ENCODE measurements around the gene MRPL39. TPM values are rescaled to one million over a fixed set of nuclear protein-coding genes. Genes with fewer than 3 reads are reported as not detected.

The MRPL39 gene
- total RNA-seq (18.1 and 19.7 TPM in 2 replicates), polyA plus RNA-seq (10.1 TPM in 2 replicates), polyA minus RNA-seq (9.5 and 17.4 TPM in 2 replicates)
- total RNA-seq (2013), result 33.9 TPM

DNA sequence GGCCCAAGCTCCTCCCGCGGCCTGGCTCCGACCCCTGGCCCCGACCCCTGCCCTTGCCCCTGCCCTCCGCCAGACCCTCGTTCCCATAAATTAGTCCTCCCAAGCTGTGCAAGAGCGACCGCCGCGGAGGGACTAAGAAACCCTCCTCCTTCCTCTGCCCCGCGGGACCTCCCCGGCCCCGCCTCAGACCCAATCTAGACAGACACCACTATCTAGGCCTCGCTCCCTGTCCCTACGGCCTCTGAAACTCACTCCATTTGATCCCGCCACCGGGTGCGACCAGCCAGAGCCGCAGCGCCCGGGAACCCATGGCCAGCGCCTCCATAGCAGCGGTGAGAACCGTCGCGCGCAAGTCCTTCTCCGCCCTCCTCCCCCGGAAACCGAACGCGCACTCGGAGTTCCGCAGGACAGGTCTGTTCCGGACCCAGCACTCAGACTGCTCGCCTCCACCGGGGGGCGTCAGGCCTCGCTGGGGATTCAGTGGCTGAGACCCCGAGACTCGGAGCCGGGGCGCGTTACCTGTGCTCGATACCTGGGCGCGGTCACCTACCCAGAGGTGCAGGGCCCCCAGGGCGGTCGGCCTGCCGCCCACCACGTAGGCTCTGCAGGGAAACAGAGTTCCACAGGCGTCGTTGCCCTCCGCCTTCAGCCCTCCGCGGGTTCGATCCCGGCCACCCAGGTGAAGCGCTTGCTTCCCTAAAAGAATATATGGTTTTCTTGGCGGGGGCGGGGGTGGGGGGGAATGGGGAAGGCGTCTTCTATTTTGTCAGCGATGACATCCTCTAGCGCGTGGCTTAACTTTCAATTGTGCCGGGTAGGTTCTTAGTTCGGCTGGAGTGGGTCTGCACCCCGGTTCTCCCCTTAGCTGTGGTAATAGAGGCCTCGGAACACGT, at the start of gene MRPL39:
TSS of gene MRPL39 (minus strand) at position 331 of the 893 bp plus-strand sequence. CDS start at position 325, 6 bp downstream.
- under 1% methylated on average over 63 of the region's 71 CpGs for WGBS (ENCODE audit: insufficient coverage)
- Mint-ChIP-seq H3K4me1 (peaks cover 38% of the 10 kb centered on the region), H3K27me3 (no peaks in the 10 kb centered on the region), H3K9me3 (ENCODE audit: insufficient read depth) (no peaks in the 10 kb centered on the region), H3K4me3 (peak within 1 kb of the TSS; percentile 99), H3K27ac (peak within 1 kb of the TSS; percentile 99)
- CTCF ChIA-PET, result interaction anchor here (0.6 to 5.5 kb wide), 32 partner anchors 9 to 1110 kb away, joined by 3 to 71 read pairs (median 6); partner anchors contain the start of genes ATP5PF, GABPA and JAM2
- peaks cover 38% of the 10 kb centered on the region for H3K79me2 ChIP-seq (ENCODE audit: control insufficient read depth, insufficient read depth, low read length)
- peak within 1 kb of the TSS; percentile 77 for H3K4me2 ChIP-seq (replicated peaks; ENCODE audit: low read depth, low read length, poor library complexity, severe bottlenecking)
- H3K4me1 ChIP-seq (ENCODE audit: control insufficient read depth in 2 of 2, insufficient read depth in 2 of 2, low read length in 2 of 2), result peaks cover 28 to 30% of the 10 kb centered on the region in 2 donors
- TF ChIP-seq, protein P1, sequence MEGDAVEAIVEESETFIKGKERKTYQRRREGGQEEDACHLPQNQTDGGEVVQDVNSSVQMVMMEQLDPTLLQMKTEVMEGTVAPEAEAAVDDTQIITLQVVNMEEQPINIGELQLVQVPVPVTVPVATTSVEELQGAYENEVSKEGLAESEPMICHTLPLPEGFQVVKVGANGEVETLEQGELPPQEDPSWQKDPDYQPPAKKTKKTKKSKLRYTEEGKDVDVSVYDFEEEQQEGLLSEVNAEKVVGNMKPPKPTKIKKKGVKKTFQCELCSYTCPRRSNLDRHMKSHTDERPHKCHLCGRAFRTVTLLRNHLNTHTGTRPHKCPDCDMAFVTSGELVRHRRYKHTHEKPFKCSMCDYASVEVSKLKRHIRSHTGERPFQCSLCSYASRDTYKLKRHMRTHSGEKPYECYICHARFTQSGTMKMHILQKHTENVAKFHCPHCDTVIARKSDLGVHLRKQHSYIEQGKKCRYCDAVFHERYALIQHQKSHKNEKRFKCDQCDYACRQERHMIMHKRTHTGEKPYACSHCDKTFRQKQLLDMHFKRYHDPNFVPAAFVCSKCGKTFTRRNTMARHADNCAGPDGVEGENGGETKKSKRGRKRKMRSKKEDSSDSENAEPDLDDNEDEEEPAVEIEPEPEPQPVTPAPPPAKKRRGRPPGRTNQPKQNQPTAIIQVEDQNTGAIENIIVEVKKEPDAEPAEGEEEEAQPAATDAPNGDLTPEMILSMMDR (IDR thresholded peaks at IDR 0.05), result no peak
- POLR2A ChIA-PET, result interaction anchor here (0.6 to 2.4 kb wide), 2 partner anchors 32 to 127 kb away, joined by 5 to 10 read pairs; partner anchors contain the start of genes ATP5PF and GABPA
- intact Hi-C loops (cut with micrococcal nuclease), result loop anchor here (1.0 to 10.0 kb wide), 11 partner anchors 32 to 563 kb away; partner anchors contain the start of genes APP, ATP5PF, GABPA and JAM2
- H3K9ac ChIP-seq (ENCODE audit: low read length), result peak within 1 kb of the TSS; percentile 86
- H3K27me3 ChIP-seq (replicated peaks in 1 of 4; ENCODE audit: control extremely low read depth in 1 of 4, control insufficient read depth in 3 of 4, insufficient read depth in 4 of 4, low read length in 3 of 4), result no peaks in the 10 kb centered on the region
- ATAC-seq (ENCODE audit: low read depth) (peak; percentile 89), DNase-seq (peak; percentile 91)
- H2AFZ ChIP-seq (ENCODE audit: insufficient read depth, low read depth, low read length, poor library complexity, severe bottlenecking), result peak within 1 kb of the TSS; percentile 95
- H3K36me3 ChIP-seq (replicated peaks in 1 of 2; ENCODE audit: control extremely low read depth in 1 of 2, control insufficient read depth in 1 of 2, extremely low read depth in 1 of 2, insufficient read depth in 2 of 2, low read length in 1 of 2), result peaks cover 6 to 31% of the 10 kb centered on the region in 2 experiments
- no peaks in the 10 kb centered on the region for H3K9me3 ChIP-seq (ENCODE audit: control extremely low read depth in 1 of 3, control insufficient read depth in 2 of 3, insufficient read depth in 1 of 3, low read length in 2 of 3)
- H3K4me3 ChIP-seq (ENCODE audit: control extremely low read depth in 1 of 5, extremely low read depth in 1 of 5, insufficient read depth in 1 of 5, low read depth in 2 of 5, low read length in 4 of 5), result peak within 1 kb of the TSS; percentile 71 to 91 (median 89)
- H3K27ac ChIP-seq (ENCODE audit: low read length in 2 of 2), result peak within 1 kb of the TSS; percentile 72 to 89
- H4K20me1 ChIP-seq (ENCODE audit: control insufficient read depth, insufficient read depth, low read length, poor library complexity, severe bottlenecking), result peaks cover 11% of the 10 kb centered on the region

DNA sequence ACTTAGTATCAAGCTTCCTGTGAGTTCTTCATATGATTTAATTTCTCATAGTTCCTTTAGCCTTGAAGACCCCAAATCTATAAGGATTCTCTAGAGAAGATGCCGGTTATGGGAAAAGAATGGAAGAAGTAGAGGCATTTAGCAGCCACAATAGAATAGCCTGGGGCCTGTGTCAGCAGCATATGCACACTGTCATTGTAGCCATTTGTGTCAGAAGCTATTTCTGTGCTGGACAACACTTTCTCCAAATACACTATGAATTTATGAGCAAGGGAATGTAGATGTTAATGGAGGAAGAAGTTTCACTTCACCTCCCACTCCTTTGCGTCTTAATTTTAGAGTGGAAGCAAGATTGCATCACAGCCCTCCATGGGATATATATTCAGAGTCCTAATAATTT, 49.1 kb upstream of the MRPL39 start:
- Histone ChIP-seq H3K4me3 (ENCODE audit: control extremely low read depth in 1 of 5, extremely low read depth in 1 of 5, insufficient read depth in 1 of 5, low read depth in 2 of 5, low read length in 4 of 5) (no peak overlapping the region), H3K27ac (ENCODE audit: low read length in 2 of 2) (no peak overlapping the region), H3K9ac (ENCODE audit: low read length) (no peak overlapping the region), H3K4me1 (ENCODE audit: control insufficient read depth in 2 of 2, insufficient read depth in 2 of 2, low read length in 2 of 2) (no peaks in the 10 kb centered on the region), H3K9me3 (ENCODE audit: control extremely low read depth in 1 of 3, control insufficient read depth in 2 of 3, insufficient read depth in 1 of 3, low read length in 2 of 3) (no peaks in the 10 kb centered on the region), H3K36me3 (replicated peaks in 1 of 2; ENCODE audit: control extremely low read depth in 1 of 2, control insufficient read depth in 1 of 2, extremely low read depth in 1 of 2, insufficient read depth in 2 of 2, low read length in 1 of 2) (no peaks in the 10 kb centered on the region), H3K79me2 (ENCODE audit: control insufficient read depth, insufficient read depth, low read length) (no peaks in the 10 kb centered on the region), H4K20me1 (ENCODE audit: control insufficient read depth, insufficient read depth, low read length, poor library complexity, severe bottlenecking) (no peaks in the 10 kb centered on the region), H3K27me3 (replicated peaks in 1 of 4; ENCODE audit: control extremely low read depth in 1 of 4, control insufficient read depth in 3 of 4, insufficient read depth in 4 of 4, low read length in 3 of 4) (no peaks in the 10 kb centered on the region), H3K4me2 (replicated peaks; ENCODE audit: low read depth, low read length, poor library complexity, severe bottlenecking) (no peak overlapping the region), H2AFZ (ENCODE audit: insufficient read depth, low read depth, low read length, poor library complexity, severe bottlenecking) (no peak overlapping the region)
- ChIA-PET CTCF (no interaction called here), POLR2A (no interaction called here)
- DNase-seq, result no peak
- TF ChIP-seq, protein P1 (IDR thresholded peaks at IDR 0.05), result no peak
- TF ChIP-seq EZH2 (IDR thresholded peaks at IDR 0.05; ENCODE audit: borderline replicate concordance, insufficient read depth, low read depth, low read length, poor library complexity, severe bottlenecking), result no peak
- no peak overlapping the region for H3K27ac Mint-ChIP-seq
- ATAC-seq (ENCODE audit: low read depth), result no peak
- no peaks in the 10 kb centered on the region for H3K27me3 Mint-ChIP-seq
- no peak overlapping the region for H3K4me3 Mint-ChIP-seq
- H3K9me3 Mint-ChIP-seq (ENCODE audit: insufficient read depth), result no peaks in the 10 kb centered on the region
- intact Hi-C loops (cut with micrococcal nuclease), result no loop called here
- H3K4me1 Mint-ChIP-seq, result no peaks in the 10 kb centered on the region
- no CpG with 5 or more reads among the region's 2 CpGs for WGBS (ENCODE audit: insufficient coverage)

Data from B cell (primary cell).